Body of pancreas (tissue), 4 donors: Measurements from ENCODE around the gene SCN11A. TPM values are rescaled to one million over a fixed set of nuclear protein-coding genes. Genes with fewer than 3 reads are reported as not detected.

Source experiments
- ATAC-seq: fragments of 150-250 bp; one replicate; pipeline ENCODE4 v1.9.1; 2016
- DNase-seq, 4 donors: peaks; one replicate each; pipeline ENCODE4 v3.0.0-alpha.2; 2019
- H3K27ac ChIP-seq, 4 donors: fragments of 200-600 bp; sonication (generic); 1 replicate in 3 of 4; 2 replicates in 1 of 4; pipeline versions ENCODE4 v1.5.1 to v1.6.1; 2016 to 2019; ENCODE audit warnings: mild to moderate bottlenecking in 1 of 4, mixed read lengths in 1 of 4, moderate library complexity in 1 of 4
- H3K27me3 ChIP-seq, 2 donors: fragments of 200-600 bp; sonication (generic); one replicate each; pipeline ENCODE4 v1.6.0; 2016; ENCODE audit warnings: mild to moderate bottlenecking in 1 of 2
- H3K36me3 ChIP-seq, 2 donors: fragments of 200-600 bp; sonication (generic); replicated peaks in 1 of 2; 2 replicates each; pipeline ENCODE4 v1.5.1; 2016; ENCODE audit warnings: low read depth in 2 of 2; ENCODE audit not compliant: insufficient read depth in 1 of 2
- H3K4me1 ChIP-seq: fragments of 200-600 bp; sonication (generic); one replicate; pipeline ENCODE4 v1.6.0; 2016
- H3K4me3 ChIP-seq, 2 donors: fragments of 200-600 bp; sonication (generic); 1 replicate in 1 of 2; 2 replicates in 1 of 2; pipeline ENCODE4 v1.5.1; 2016 to 2019
- H3K9me3 ChIP-seq, 3 donors: fragments of 200-600 bp; sonication (generic); 1 replicate in 2 of 3; 2 replicates in 1 of 3; pipeline ENCODE4 v1.5.1; 2016
- POLR2A ChIP-seq, 3 donors: fragments of 450-650 bp; IDR thresholded peaks; one replicate each; pipeline ENCODE4 v1.6.1; 2016; ENCODE audit warnings: antibody characterized with exemption in 3 of 3, mild to moderate bottlenecking in 2 of 3
- WGBS, 2 donors: methylation state at CpG; one replicate each; pipeline ENCODE4 v1.1.5; 2017; 5-methylcytosine and 5-hydroxymethylcytosine counted together
- intact Hi-C: fragments of 100-400 bp; cut with DNase I; formaldehyde crosslinking; loops from one replicate; pipeline ENCODE4 v1.15.1; 2023
- total RNA-seq, 2 donors: library from RNA; depleted of rRNA; stranded (reverse); fragments of >200 nt; gene quantifications; one replicate each; pipeline ENCODE4 v1.1.0, GENCODE V29; 2016
- TF ChIP-seq, protein P1 (sequence below), 7 experiments: fragments of 450-650 bp in 4 of 7; fragments of 200-600 bp in 3 of 7; sonication (generic) in 3 of 7; IDR thresholded peaks; one replicate each; pipeline ENCODE4 v1.5.1; 2016 to 2019; ENCODE audit warnings: antibody characterized with exemption in 7 of 7

The SCN11A gene
- total RNA-seq, 2 donors from 2014 or later: 0.26 TPM; not detected in 1

DNA sequence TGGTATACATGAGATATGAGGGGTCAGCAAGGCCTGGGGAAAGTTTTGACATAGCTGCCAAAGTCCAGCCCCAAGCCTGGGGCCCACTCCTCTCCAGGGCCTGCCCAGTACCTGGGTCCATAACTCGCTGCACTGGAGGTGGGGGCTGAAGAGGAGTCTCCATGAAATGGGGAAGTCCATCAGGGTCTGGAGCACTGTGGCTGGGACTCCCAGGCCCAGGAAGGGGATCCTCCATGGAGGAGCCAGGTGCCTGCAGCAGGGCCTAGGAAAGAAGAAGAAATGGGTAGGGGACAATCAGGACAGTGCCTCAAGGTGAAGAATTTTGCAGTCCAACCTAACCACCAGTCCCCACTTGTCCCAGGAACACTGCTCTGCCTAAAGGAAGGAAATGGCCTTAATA is 47.5 kb upstream of the SCN11A start:
- no peaks in the 10 kb centered on the region for H3K9me3 ChIP-seq
- H3K4me1 ChIP-seq: peaks cover 52% of the 10 kb centered on the region
- 80 to 86% methylated on average over 1 of the region's 1 CpG for WGBS, 2 donors
- intact Hi-C loops: no loop called here
- ATAC-seq: no peak
- peaks cover 19 to 25% of the 10 kb centered on the region in 2 donors for H3K36me3 ChIP-seq
- H3K27me3 ChIP-seq: no peaks in the 10 kb centered on the region
- no peak for DNase-seq
- TF ChIP-seq, protein P1, sequence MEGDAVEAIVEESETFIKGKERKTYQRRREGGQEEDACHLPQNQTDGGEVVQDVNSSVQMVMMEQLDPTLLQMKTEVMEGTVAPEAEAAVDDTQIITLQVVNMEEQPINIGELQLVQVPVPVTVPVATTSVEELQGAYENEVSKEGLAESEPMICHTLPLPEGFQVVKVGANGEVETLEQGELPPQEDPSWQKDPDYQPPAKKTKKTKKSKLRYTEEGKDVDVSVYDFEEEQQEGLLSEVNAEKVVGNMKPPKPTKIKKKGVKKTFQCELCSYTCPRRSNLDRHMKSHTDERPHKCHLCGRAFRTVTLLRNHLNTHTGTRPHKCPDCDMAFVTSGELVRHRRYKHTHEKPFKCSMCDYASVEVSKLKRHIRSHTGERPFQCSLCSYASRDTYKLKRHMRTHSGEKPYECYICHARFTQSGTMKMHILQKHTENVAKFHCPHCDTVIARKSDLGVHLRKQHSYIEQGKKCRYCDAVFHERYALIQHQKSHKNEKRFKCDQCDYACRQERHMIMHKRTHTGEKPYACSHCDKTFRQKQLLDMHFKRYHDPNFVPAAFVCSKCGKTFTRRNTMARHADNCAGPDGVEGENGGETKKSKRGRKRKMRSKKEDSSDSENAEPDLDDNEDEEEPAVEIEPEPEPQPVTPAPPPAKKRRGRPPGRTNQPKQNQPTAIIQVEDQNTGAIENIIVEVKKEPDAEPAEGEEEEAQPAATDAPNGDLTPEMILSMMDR (IDR thresholded peaks at IDR 0.05): no peak
- TF ChIP-seq POLR2A (IDR thresholded peaks at IDR 0.05): no peak
- H3K4me3 ChIP-seq: no peak overlapping the region
- peak overlapping the region in 2 of 4 donors; percentile 21 to 79 for H3K27ac ChIP-seq

DNA sequence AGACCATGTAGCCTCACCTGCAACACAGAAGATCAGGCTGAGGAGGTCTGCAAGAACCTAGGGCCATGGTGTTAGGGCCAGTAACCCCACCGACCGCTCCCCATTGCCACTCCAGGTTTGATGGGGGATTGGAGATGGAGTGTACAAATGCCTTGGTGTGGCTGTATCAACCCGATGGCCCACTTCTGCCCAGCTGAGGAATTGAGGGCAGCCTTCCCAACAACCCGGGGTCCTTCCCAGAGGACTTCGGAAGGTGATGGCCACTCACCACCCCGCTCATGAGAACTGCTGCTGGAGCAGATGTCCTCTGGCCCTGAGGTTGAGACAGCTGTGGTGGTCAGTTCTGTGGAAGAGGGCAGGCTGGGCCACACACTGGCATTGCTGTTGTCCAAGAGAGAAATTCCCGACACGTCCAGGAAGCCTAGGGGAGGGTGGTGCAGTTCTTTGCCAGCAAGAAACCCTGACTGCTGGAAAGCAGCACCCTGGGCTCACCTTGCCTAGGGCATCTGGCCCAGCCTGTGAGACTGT is 46.8 kb upstream of the SCN11A start:
- peaks cover 45% of the 10 kb centered on the region for H3K4me1 ChIP-seq
- no peak for DNase-seq
- 90 to 95% methylated on average over 4 to 8 of the region's 8 CpGs for WGBS, 2 donors
- intact Hi-C loops: no loop called here
- H3K9me3 ChIP-seq: no peaks in the 10 kb centered on the region
- H3K27me3 ChIP-seq: no peaks in the 10 kb centered on the region
- H3K27ac ChIP-seq: peak overlapping the region in 2 of 4 donors; percentile 79 to 82
- no peak for ATAC-seq
- no peak for TF ChIP-seq POLR2A (IDR thresholded peaks at IDR 0.05)
- TF ChIP-seq, protein P1 (IDR thresholded peaks at IDR 0.05): no peak
- H3K36me3 ChIP-seq: peaks cover 19 to 27% of the 10 kb centered on the region in 2 donors
- no peak overlapping the region for H3K4me3 ChIP-seq

DNA sequence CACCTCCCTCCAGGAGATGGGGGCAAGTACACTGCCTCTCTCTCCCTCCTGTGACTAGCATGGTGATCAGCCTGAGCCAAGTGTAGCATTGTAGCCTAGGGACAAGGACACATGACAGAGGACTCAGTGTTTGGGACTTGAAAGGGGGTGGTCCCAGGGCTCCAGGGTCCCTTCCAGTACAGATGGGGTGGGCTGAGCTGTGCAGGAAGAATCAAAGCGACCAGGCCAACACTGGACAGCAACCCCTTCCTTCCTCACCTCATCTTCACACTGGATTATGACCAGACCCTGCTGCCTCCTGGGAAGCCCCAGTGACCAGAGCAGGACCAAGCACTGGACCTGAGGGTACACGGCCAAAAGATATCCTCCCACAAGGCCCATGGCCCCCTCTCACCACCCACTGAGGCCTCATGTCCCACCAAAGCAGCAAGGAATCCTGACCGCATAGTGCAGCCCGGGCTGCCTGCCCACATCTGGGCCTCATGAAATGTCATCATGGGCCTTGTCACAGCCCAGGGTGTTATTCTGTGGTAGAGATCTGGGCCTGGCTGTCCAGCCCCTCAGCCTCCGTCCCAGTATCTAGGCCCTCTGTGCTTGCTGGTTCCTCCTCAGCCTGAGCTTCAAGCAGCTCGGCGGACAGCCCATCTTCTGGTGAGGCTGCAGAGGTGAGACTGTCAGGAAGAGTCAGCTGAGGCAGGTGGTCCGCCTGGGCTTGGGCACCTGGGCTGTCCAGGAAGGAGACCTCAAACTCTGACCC is 46.1 kb upstream of the SCN11A start:
- ATAC-seq: no peak
- H3K27ac ChIP-seq: peak overlapping the region; percentile 61 to 82 (median 75)

DNA sequence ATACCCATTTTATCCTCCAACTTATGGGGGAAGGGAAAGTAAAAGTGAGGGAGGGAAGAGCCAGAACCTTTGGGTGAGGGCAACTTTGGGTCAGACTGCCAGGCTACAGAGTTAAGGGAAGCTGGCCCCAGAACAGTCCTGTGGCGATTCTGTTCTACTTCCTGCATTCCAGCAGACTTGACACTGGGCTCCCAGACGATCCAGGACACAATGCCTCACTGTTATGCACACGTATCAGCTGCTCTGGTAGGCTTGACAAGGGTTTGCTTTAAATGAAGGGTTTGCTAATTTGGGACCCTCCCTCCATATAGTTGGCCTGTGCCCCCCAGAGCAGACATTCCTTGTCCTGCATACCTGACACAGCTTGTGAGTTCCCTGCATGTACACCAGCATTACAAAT is 45.0 kb upstream of the SCN11A start:
- peaks cover 34% of the 10 kb centered on the region for H3K4me1 ChIP-seq
- WGBS, 2 donors: 30 to 50% methylated on average over 2 to 3 of the region's 3 CpGs
- peak in 1 of 3 donors; percentile 13 for TF ChIP-seq POLR2A (IDR thresholded peaks at IDR 0.05)
- TF ChIP-seq, protein P1 (IDR thresholded peaks at IDR 0.05): no peak
- peak; percentile 45 to 66 (median 54) for DNase-seq
- no peak overlapping the region for H3K4me3 ChIP-seq
- intact Hi-C loops: no loop called here
- ATAC-seq: peak; percentile 90
- H3K36me3 ChIP-seq: peaks cover 19 to 32% of the 10 kb centered on the region in 2 donors
- no peaks in the 10 kb centered on the region for H3K27me3 ChIP-seq
- H3K27ac ChIP-seq: peak overlapping the region; percentile 61 to 82 (median 75)
- H3K9me3 ChIP-seq: no peaks in the 10 kb centered on the region

More for the DNA sequence above, 46.1 kb upstream of the SCN11A start:
- WGBS, 2 donors: 85 to 89% methylated on average over 5 to 8 of the region's 8 CpGs
- DNase-seq: no peak
- Histone ChIP-seq H3K4me3 (no peak overlapping the region), H3K36me3 (peaks cover 19 to 27% of the 10 kb centered on the region in 2 donors), H3K27me3 (no peaks in the 10 kb centered on the region), H3K4me1 (peaks cover 39% of the 10 kb centered on the region), H3K9me3 (no peaks in the 10 kb centered on the region)
- no peak for TF ChIP-seq POLR2A (IDR thresholded peaks at IDR 0.05)
- TF ChIP-seq, protein P1 (IDR thresholded peaks at IDR 0.05): no peak
- intact Hi-C loops: no loop called here
